Measurements from ENCODE around the gene RBPJ.

Gene RBPJ

DNA sequence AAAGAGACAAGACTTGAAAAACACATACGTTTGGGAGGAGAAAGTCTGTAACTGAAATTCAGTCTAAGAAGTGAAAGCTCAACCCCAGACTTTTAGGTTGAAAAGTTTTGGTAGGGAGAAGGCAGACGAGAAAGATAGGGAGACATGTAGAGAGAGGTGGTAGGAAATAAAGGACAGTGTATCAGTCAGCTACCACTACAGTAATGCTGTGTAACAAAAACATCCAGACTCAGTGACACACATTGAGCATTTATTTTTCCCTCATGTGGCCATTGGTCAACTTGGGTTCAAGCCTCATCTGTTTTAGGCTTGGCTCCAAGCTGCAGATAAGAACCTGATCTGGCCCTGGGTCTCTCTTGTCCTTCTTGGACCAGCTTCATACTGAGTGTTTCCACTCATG lies 142.6 kb downstream of the RBPJ start:
- DNase-seq, result no peak

DNA sequence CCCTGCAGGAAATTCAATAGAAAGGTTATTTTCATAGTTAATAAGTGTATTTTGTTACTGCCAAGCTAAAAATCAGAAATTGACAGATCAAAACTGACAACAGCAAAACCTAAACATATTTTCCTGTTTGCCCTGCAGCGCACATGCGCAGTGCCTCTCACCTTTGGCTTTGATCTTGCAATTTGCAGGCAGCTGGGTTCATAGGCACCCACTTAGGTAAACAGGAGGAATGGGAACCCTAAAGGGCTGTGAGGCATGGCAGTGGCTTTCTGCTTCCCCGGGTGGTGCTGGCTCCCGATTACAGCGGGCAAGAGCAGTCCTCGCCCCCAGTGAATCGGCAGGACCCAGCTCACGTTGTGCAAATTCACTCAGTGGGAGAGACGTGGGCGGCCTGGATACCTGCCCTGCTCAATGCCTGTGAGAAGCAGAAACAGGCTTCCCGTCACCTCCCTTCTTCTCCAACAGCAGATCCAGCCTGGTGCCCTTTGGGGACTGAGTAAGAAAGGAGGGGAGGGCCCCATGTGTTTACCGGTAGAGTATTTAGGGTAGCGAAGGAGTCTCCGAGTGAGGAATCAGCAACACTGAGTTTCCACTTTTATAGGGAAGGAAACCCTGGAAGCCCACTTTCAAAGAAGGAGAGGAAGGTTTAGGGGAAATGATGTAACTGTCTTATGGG lies 143.7 kb downstream of the RBPJ start:
- no peak for DNase-seq

DNA sequence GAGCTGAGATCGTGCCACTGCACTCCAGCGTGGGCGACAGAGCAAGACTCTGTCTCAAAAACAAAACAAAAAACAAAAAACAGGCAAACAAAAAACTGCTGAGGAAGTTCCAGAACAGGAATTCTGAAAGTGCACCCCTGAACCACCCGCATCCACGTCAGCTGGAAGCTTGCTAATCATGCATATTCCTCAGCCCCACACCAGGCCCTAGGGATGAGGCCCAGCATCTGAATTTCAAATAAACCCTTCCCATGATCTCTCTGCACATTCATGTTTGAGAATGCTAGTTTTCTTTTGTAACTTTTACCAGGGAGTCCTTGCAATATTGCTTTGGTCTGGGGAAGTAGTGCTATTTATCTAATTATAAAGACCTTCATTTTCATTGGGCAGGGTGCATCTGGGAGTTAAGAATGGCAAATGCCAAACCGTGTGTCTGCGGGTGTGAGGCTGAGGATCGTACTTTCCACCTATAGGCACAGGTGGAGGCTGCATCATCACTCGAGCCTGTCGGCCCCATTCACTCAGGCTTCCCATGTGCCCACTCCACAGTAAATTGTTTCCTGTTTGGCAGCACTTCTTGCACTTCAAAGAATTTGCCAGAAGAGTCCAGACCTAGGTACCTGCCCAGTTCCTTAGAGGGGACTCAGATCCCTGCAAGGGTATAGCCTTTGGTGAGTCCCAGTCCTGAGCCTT lies 145.9 kb downstream of the RBPJ start:
- no peak for DNase-seq

DNA sequence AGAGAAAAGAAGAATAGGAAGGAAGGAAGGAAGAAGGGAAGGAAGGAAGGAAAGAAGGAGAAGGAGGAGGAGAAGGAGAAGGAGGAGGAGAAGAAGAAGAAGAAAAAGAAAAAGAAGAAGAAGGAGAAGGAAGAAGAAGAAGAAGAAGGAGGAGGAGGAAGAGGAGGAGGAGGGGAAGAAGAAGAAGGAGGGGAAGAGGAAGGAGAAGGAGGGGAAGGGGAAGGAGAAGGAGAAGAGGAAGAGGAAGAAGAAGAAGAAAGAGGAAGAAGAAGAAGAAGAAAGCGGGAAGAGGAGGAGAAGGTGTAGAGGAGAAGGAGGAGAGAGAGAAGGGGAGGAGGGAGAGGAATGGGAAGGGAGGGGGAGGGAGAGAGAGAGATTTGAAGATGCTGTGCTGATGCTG lies 146.9 kb downstream of the RBPJ start:
- no peak for DNase-seq

DNA sequence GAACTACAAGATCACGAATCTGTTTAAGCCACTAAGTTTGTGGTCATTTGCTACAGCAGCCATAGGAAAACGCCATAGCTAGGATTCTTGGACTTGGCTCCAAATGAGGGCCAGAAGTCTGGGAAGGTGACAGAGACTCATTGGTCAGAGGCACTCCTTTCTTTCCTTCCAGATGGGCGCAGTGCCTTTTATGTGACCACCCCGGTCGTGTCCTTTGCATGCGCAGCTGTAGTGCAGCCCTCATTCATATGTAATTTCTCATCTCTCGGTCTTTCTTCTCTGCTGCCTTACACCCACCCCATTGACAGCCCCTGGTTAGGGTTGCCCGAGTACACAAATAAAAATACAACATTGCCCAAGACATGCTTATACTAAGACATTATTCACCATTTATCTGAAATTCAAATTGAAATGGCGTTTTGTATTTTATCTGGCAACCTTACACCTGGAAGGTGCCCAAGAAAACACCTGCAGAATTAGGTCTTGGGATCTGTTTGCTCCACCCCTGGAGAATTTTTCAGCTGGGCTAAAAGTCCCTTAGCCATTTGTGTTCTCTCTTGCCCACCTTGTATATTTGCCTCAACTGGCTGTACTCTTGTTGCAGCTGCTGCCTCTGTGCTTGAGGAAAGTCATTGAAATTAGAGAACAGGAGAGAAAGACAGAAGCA lies 147.6 kb downstream of the RBPJ start:
- DNase-seq, result no peak

DNA sequence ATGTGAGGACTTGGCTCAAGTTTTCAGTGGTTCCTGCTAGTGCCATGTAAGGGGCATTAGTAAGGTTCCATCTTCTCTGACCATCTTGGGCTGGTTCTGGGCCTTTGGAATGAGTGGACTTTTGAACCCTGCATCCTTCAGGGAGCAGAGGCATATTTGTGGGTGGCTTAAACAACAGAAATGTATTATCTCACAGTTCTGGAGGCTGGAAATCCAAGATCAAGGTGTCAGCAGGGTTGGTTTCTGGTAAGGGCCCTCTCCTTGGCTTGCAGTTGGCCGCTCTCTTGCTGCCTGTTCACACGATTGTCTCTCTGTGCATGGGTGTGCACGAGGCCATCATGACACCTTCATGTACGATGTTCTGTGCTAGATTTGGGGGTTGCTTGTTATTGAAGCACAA lies 148.2 kb downstream of the RBPJ start:
- DNase-seq, result no peak

DNA sequence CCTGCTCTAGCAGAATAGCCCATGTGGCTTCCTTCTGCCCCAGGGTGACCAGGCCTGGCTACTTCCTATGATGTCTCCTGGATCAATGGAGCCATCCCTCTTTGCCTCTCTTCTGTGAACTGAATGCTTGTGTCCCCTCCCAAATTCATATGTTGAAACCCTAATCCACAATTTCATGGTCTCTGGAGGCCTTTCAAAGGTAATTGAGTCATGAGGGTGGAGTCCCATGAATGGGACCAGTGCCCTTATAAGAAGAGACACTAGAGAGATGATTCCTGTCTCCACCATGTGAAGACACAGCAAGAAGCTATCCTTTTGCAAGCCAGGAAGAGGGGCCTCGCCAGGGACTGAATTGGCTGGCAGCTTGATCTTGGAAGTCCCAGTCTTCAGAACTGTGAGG lies 151.1 kb downstream of the RBPJ start:
- DNase-seq, result no peak

DNA sequence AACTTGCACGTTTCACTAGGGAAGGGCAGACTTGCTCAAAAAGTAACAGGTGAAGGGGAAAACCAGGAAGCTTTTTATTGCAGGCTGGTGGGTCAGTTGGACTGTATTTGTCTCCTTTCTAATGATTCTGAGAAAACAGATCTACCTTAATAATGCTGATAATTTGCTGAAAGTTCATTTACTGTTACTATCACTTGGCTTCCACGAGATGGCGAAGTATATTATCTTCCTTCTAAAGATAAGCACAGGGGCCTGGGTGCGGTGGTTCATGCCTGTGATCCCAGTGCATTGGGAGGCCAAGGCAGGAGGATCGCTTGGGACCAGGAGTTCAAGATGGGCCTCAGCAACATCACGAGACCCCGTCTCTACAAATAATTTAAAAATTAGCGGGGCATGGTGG lies 153.1 kb downstream of the RBPJ start:
- DNase-seq, result no peak

DNA sequence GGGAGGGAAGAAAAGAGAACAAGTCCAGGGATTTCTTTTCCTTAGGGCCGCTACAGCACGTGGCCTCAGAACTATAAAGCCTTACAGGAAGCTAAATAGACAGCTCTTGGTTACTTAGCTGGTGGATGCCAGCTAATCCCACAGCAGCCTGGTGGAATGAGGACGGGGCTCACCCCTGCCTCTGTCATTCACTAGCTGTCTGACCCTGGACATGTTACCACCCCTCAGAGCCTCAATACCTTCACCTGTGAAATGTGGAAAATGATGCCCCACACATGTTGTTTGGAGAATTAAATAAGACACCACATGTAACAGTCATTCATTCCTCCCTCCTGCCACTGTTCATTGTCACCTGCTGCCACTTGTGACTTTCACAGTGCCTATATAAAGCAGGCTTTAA lies 153.7 kb downstream of the RBPJ start:
- no peak for DNase-seq

DNA sequence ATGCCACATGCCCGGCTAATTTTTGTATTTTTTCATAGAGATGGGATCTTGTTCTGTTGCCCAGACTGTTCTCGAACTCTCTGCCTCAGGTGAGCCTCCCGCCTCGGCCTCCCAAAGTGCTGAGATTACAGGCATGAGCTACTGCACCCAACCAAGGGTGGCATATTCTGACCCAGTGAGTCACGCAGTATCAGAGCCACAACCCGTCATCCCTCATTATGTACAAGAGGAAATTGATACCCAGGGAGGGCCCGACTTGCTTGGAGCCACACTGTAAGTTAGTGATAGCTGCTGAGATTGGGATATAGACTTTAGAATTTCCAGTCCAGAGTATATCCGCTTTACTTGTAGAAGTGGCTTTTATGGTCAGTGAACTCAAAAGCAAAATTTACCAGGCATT lies 154.9 kb downstream of the RBPJ start:
- DNase-seq, result no peak

DNA sequence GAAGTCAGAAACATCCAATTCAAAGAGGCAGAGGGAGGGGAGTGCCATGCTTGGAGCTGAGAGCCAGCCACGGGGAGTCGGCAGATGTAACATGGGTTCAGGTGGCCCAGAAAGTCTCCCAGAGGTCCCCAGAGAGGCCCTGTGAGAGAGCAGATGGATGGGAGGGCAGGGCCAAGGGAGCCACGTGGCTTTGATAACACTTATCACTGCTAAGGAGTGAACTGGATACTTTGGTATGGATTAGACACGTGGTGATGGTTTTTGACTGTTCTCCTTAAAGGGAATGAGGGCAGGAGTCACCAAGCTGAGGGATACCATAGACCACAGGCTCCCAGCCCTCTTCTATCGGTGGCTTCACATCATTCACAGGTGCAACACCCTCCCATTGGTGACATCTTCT lies 155.7 kb downstream of the RBPJ start:
- DNase-seq, result no peak

DNA sequence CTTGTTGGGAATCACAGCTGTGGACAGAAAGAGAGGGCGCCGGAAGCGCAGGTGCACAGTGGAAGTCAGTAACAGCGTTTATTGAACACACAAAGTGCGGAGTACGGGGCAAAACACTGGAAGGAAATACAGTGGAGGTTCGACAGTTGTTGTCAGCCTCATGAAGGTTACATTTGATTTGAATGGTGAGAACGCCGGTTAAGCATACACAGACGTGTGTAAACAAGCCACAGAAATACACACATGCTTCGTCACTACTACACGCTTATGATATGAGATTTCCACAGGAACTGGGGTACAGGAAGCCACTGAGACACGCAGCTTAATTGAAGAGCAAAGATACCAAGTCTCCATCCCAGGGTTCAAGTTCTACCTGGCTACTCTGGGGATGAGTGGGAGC lies 157.5 kb downstream of the RBPJ start:
- DNase-seq, result no peak

DNA sequence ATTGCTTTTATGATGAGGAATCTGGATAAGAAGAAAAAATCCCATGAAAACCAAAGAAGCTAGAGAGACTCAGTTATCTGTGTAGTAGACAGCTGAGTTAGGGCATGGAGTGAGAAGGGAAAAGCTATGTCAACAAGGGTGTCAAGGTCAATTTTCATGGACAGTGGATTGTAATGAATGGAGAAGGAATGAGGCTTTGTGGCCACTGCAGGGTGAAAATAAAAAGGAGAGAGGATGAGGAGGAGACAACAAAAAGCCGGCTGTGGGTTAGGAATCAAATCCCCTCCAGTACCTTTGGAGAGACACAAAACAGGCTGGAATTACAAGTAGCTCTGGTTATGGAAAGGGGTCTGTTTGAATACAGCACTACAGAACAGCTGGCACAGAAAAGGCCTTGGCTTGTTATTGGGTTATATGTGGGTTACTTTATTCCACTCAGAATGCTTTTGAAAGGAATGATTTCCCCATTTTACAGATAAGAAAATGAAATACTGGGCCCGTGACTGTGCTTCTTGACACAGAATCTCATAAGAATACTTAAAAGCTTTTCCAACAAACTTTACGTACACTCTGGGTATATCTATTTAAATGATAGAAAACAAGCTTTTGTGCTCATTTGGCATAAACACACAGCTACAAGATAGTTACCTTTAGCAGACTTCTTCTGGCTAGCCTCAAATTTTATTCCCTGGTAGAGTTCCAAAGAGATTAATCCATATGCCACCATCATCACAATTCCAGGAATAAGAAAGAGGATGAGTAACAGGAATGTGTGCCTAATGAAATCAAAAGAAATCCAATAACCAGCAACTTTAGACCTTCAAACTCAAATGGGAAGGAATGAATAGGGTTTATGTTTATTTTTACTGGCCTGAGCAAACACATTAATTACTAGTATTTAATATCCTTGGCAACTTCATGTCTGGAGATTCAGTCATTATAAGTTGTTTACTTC lies 162.0 kb downstream of the RBPJ start:
- DNase-seq, result no peak

DNA sequence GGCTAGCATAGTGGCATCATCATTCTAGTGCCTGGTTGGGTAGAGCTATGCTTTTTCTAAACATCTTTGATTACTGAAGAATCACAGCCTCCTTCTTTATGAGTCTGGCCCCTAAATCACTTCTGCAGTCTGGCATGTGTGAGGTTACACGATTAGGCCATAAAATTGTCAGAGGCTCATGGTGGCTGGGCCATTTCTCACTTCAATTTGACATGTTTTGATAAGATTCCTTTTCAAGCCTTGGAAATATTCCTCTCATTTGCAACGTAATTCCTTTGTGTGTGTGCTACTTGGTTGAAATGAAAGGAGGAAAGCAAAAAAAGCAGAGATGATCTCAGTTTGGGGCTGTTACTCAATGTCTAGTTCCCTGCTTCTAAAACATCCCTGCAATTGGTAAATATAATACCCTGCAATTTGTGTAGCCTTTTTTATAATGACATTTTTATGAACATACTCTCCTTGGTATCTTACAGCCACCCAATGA lies 163.3 kb downstream of the RBPJ start:
- DNase-seq, result no peak

DNA sequence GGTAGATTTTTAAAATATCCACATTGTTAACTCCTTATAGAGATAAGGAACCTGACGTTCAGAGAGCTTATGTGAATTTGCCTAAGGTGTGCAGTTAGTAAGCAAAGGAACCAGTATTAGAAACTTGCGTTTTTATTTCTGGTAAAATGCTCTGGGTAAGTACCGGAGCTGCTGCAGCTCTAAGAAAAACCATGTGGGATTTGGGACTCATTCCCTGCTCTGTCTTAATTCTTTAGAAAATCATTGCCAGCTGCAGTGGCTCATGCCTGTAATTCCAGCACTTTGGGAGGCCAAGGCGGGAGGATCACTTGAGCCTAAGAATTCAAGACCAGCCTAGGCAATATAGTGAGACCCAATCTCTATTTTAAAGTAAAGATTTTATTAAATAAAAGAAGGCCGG lies 163.7 kb downstream of the RBPJ start:
- DNase-seq, result no peak
